Small intestine (tissue), 16 donors: ENCODE results near the gene UHRF2. TPM values are rescaled to one million over a fixed set of nuclear protein-coding genes. Genes with fewer than 3 reads are reported as not detected.
"Not testable (repeated sequence)": the region's sequence is repeated elsewhere in the genome, so short reads cannot be mapped to it uniquely, and the experiment has no call there.

Experiments used
- DNase-seq, 2 donors: peaks; one replicate each; pipeline versions ENCODE4 v3.0.0 to v3.0.0-alpha.2; 2013
- FAIRE-seq: peaks from 2 replicates; lab custom pipeline; 2012; peaks lifted over from hg19 to GRCh38; lab: Jason Lieb, UNC
- H3K27ac ChIP-seq, 3 donors: one replicate each; pipeline ENCODE4 v1.5.1; 2013; ENCODE audit warnings: low read length in 2 of 3, mild to moderate bottlenecking in 2 of 3, control low read depth in 1 of 3, inconsistent platforms in 1 of 3, low read depth in 1 of 3, moderate library complexity in 1 of 3
- H3K27me3 ChIP-seq, 3 donors: one replicate each; pipeline ENCODE4 v1.6.1; 2013; ENCODE audit warnings: low read length in 3 of 3, inconsistent platforms in 1 of 3; ENCODE audit not compliant: control insufficient read depth in 3 of 3, insufficient read depth in 3 of 3
- H3K36me3 ChIP-seq, 3 donors: one replicate each; pipeline ENCODE4 v1.6.1; 2013; ENCODE audit warnings: low read length in 3 of 3, inconsistent platforms in 1 of 3, low read depth in 1 of 3, mild to moderate bottlenecking in 1 of 3, moderate library complexity in 1 of 3; ENCODE audit not compliant: control insufficient read depth in 3 of 3, insufficient read depth in 2 of 3
- H3K4me1 ChIP-seq, 3 donors: one replicate each; pipeline ENCODE4 v1.6.1; 2013; ENCODE audit warnings: low read length in 2 of 3, inconsistent platforms in 1 of 3, low read depth in 1 of 3, mild to moderate bottlenecking in 1 of 3, moderate library complexity in 1 of 3; ENCODE audit not compliant: control insufficient read depth in 3 of 3, insufficient read depth in 2 of 3
- H3K4me3 ChIP-seq, 3 donors: one replicate each; pipeline ENCODE4 v1.5.1; 2013; ENCODE audit warnings: low read length in 3 of 3, control low read depth in 1 of 3, inconsistent platforms in 1 of 3, low read depth in 1 of 3, mild to moderate bottlenecking in 1 of 3, moderate library complexity in 1 of 3
- H3K9me3 ChIP-seq, 2 donors: one replicate each; pipeline ENCODE4 v1.6.1; 2013; ENCODE audit warnings: low read depth in 1 of 2, low read length in 1 of 2; ENCODE audit not compliant: control insufficient read depth in 2 of 2, insufficient read depth in 1 of 2
- WGBS, 3 donors: extraction: QIAGEN DNeasy Blood & Tissue Kit; methylation state at CpG; one replicate each; pipeline ENCODE4 v1.1.7; 2013; 5-methylcytosine and 5-hydroxymethylcytosine counted together
- long read RNA-seq, 10 donors: transcript quantifications; one replicate each; lab custom pipeline, GENCODE V29; 2026
- polyA plus RNA-seq, 4 donors: library from polyadenylated mRNA; stranded (reverse) in 3 of 4; unstranded in 1 of 4; fragments of 200-250 nt in 3 of 4; fragments of 120-200 nt in 1 of 4; gene quantifications; one replicate each; pipeline versions ENCODE4 v1.2.1 to v1.2.3, GENCODE V29; 2013
- donor health status: healthy with polysubstance abuse.
- donor health status: control.
- donor health status: control.
- donor health status: Bipolar disorder and iron deficiency.
- donor health status: healthy.

The UHRF2 gene, protein sequence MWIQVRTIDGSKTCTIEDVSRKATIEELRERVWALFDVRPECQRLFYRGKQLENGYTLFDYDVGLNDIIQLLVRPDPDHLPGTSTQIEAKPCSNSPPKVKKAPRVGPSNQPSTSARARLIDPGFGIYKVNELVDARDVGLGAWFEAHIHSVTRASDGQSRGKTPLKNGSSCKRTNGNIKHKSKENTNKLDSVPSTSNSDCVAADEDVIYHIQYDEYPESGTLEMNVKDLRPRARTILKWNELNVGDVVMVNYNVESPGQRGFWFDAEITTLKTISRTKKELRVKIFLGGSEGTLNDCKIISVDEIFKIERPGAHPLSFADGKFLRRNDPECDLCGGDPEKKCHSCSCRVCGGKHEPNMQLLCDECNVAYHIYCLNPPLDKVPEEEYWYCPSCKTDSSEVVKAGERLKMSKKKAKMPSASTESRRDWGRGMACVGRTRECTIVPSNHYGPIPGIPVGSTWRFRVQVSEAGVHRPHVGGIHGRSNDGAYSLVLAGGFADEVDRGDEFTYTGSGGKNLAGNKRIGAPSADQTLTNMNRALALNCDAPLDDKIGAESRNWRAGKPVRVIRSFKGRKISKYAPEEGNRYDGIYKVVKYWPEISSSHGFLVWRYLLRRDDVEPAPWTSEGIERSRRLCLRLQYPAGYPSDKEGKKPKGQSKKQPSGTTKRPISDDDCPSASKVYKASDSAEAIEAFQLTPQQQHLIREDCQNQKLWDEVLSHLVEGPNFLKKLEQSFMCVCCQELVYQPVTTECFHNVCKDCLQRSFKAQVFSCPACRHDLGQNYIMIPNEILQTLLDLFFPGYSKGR
- 10 to 100 TPM; 12.5 to 47.7 (median 13.1) TPM for polyA plus RNA-seq
- long read RNA-seq, donor 1, partial matches to known transcripts, result 30 of 37 reads
- long read RNA-seq, donor 1, other reads (novel, unspliced or antisense), result 0 of 37 reads
- long read RNA-seq, donor 2, partial matches to known transcripts, result 0 of 4 reads
- long read RNA-seq, donor 2, other reads (novel, unspliced or antisense), result 0 of 4 reads
- long read RNA-seq, donor 3, partial matches to known transcripts, result 0 of 2 reads
- long read RNA-seq, donor 3, other reads (novel, unspliced or antisense), result 0 of 2 reads
- long read RNA-seq, donor 4, result 0 reads
- long read RNA-seq, donor 5, result 0 reads
- long read RNA-seq, donor 6, result 0 reads
- long read RNA-seq, donor 7, partial matches to known transcripts, result 0 of 1 reads
- long read RNA-seq, donor 7, other reads (novel, unspliced or antisense), result 0 of 1 reads
- long read RNA-seq, donor 8, result 0 reads
- long read RNA-seq, donor 9, result 0 reads
- long read RNA-seq, donor 10, partial matches to known transcripts, result 0 of 1 reads
- long read RNA-seq, donor 10, other reads (novel, unspliced or antisense), result 0 of 1 reads

DNA sequence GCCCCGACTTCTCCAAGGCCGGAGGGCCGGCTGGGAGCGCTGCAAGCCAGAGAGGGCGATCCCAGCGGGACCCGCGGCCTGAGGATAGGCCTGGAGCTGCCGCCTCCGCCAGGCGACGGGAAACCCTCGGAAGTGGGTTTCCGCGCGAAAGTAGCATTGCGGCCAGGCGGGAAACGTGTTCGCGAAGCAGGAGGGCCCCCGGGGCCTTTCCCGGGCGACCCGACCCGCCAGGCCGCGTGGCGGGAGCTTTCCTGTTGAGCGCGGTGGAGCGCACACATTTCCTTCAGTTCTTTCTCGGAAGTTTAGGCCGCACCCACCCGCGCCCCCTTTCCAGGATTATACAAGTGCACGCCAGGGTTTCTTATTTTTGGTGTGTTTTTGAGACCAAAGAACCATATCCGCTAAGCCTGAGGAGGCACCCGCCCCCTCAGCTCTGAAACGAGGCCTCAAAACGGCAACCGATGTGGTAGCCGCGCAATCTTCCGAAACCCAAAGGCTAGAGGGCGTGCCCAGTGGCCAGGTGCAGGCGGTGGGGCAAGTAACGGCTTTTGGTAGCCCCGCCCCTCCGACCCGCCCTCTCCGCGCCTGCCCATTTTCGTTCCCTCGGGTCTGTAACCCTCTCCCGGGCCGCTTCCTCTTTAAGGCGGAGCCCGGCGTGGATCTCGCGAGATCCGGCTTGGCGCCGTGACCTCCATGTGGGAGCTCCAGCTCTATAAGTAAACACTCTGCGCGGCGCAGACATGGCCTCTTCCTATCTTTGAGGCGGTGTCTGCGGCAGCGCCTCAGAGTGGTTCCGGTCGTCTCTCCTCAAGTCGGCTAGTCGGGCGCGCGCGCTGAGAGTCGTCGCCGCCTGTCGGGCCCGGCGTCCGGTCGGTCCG, at the start of gene UHRF2:
Gene UHRF2 (plus strand): TSS at position 713 of the 878 bp plus-strand sequence. CDS start 292 bp downstream, outside the sequence.
- Histone ChIP-seq H3K27ac (peak within 1 kb of the TSS; percentile 72 to 92 (median 88)), H3K9me3 (peaks cover 0 to 6% of the 10 kb centered on the region in 2 donors), H3K4me1 (peaks cover 4 to 10% (median 6%) of the 10 kb centered on the region in 3 donors), H3K36me3 (peaks cover 0 to 5% (median 0%) of the 10 kb centered on the region in 3 donors), H3K4me3 (peak within 1 kb of the TSS; percentile 59 to 99 (median 95)), H3K27me3 (no peaks in the 10 kb centered on the region)
- DNase-seq, result peak; percentile 97 to 98
- 3 to 21% (median 9%) methylated on average over 80 to 88 of the region's 88 CpGs for WGBS, 3 donors
- no peak for FAIRE-seq

DNA sequence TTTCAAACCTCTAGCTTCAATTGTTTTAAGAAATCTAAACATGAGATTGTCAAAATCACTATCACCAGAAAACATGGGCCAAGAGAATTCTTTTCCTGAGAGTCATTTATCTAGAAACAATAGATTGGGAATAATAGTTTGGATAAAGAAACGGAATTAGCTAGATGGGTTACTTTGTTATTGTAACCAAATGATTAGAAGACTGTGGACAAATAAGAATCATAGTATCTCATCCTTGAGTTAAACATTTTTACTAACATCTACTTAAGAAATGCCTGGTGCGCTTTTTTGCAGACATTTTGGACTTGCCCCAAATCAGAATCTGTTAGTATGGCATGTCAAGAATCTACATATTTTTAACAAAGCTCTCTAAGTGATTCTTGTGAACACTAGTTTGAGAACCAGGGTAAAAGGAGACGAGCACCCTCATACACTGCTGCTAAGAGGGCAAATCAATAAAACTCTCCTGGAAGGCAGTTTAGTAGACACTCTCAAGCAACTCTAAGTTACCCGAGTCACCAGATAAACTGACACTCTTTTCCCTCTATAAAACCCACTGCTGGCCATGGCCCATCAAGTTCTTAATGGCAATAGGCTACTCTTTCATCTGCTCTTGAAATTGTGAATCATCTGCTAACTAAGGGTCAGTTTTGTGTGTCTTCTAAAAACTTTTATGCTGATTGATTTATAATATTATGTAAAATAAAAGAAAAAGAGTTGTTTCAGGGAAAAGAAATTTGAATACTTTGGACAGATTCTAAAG, 45.7 kb upstream of the UHRF2 start:
- Histone ChIP-seq H3K4me3 (no peak overlapping the region), H3K36me3 (no peaks in the 10 kb centered on the region), H3K27ac (no peak overlapping the region), H3K9me3 (peaks cover 4 to 17% of the 10 kb centered on the region in 2 donors), H3K27me3 (no peaks in the 10 kb centered on the region), H3K4me1 (no peaks in the 10 kb centered on the region)
- WGBS, 3 donors, result 59 to 68% (median 67%) methylated on average over 4 of the region's 4 CpGs
- no peak for FAIRE-seq
- DNase-seq, result no peak

DNA sequence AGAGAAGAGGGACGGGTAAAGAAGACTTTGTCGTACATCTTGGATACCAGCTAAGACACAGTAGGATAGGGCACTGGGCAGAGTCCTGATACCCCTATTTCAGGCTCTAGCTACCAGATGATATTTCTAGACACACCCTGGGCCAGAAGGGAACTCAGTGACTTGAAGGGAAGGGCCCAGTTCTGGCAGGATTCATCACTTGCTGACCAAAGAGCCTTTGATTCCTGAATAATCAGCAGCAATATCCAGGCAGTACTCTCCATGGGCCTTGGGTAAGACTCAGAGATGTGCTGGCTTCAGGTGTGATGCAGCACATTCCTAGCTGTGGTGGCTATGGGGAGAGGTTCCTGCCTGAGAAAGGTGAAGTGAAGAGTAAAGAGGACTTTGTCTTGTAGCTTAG, 44.2 kb upstream of the UHRF2 start:
- Histone ChIP-seq H3K9me3 (peaks cover 6 to 20% of the 10 kb centered on the region in 2 donors), H3K27ac (no peak overlapping the region), H3K4me3 (no peak overlapping the region), H3K4me1 (no peaks in the 10 kb centered on the region), H3K36me3 (no peaks in the 10 kb centered on the region), H3K27me3 (no peaks in the 10 kb centered on the region)
- WGBS, 3 donors, result 93 to 100% (median 98%) methylated on average over 2 of the region's 2 CpGs
- FAIRE-seq (no peak), DNase-seq (no peak)

DNA sequence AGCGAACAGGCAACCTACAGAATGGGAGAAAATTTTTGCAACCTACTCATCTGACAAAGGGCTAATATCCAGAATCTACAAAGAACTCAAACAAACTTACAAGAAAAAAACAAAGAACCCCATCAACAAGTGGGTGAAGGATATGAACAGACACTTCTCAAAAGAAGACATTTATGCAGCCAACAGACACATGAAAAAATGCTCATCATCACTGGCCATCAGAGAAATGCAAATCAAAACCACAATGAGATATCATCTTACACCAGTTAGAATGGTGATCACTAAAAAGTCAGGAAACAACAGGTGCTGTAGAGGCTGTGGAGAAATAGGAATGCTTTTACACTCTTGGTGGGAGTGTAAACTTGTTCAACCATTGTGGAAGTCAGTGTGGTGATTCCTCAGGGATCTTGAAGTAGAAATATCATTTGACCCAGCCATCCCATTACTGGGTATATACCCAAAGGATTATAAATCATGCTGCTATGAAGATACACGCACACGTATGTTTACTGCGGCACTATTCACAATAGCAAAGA, 31.5 kb upstream of the UHRF2 start:
- not testable (repeated sequence) for H3K4me1 ChIP-seq, H3K27ac ChIP-seq, DNase-seq, H3K27me3 ChIP-seq, FAIRE-seq, H3K4me3 ChIP-seq, H3K36me3 ChIP-seq, H3K9me3 ChIP-seq
- WGBS, 3 donors, result 84 to 93% (median 84%) methylated on average over 4 of the region's 4 CpGs

DNA sequence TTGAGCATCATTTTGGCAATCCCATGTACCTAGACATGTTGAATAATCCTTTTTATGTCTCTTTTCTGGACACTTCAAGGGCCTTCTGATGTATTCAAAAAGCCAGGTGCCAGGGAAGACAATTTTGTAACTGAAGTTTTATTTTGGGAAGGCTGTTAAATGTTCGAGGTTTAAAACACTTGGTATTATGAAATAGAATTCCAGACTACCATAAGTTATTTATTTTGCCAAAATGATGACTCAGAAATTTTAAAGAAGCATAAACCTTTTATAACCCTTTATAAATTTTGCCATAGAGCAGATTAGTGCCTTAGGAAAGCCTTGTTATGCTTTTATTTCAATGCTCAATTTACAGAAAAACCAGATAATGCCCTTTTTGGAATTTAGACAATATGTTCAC, 30.3 kb upstream of the UHRF2 start:
- Histone ChIP-seq H3K27me3 (peaks cover 0 to 2% (median 0%) of the 10 kb centered on the region in 3 donors), H3K9me3 (no peaks in the 10 kb centered on the region), H3K4me3 (no peak overlapping the region), H3K36me3 (no peaks in the 10 kb centered on the region), H3K27ac (no peak overlapping the region), H3K4me1 (no peaks in the 10 kb centered on the region)
- WGBS, 3 donors, result 42 to 63% (median 43%) methylated on average over 1 of the region's 1 CpG
- no peak for DNase-seq
- no peak for FAIRE-seq

DNA sequence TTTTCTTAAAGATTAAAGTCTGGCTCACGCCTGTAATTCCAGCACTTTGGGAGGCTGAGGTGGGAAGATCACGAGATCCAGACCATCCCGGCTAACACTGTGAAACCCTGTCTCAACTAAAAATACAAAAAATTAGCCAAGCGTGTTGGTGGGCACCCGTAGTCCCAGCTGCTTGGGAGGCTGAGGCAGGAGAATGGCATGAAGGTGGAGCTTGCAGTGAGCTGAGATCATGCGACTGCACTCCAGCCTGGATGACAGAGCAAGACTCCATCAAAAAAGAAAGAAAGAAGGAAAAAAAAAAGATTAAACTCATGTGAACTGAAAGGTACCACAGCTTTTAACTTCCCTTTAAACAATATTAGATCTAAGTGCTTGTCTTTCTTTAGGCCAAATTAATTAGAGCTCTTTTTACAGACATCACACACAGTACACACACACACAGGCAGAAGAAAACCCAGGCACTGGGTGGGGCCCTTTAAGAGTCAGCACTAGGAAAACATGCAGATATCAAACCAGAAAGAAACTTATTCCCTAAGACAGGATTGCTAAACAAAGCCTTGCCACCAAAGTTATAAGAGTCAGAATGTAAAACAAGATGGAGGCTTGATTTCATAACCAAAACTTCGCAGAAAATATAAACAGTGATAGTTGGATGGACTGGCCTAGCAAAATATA, 29.3 kb upstream of the UHRF2 start:
- peaks cover 0 to 2% (median 0%) of the 10 kb centered on the region in 3 donors for H3K27me3 ChIP-seq
- H3K27ac ChIP-seq, result no peak overlapping the region
- FAIRE-seq, result no peak
- WGBS, 3 donors, result 85 to 87% (median 86%) methylated on average over 7 of the region's 7 CpGs
- H3K4me1 ChIP-seq, result no peaks in the 10 kb centered on the region
- H3K9me3 ChIP-seq, result no peaks in the 10 kb centered on the region
- no peak overlapping the region for H3K4me3 ChIP-seq
- no peak for DNase-seq
- no peaks in the 10 kb centered on the region for H3K36me3 ChIP-seq
